GM12865 (cell line): ENCODE measurements around the gene PRDM16.

ENCODE experiments used
- DNase-seq: peaks from one replicate; pipeline ENCODE4 v3.0.0; 2010; ENCODE audit warnings: low read depth
- H3K4me3 ChIP-seq: 2 replicates; pipeline ENCODE4 v1.5.1; 2011; ENCODE audit warnings: mild to moderate bottlenecking, low read depth, low read length, control low read depth
- CTCF ChIP-seq: IDR thresholded peaks from 2 replicates; pipeline ENCODE4 v1.5.1; 2011; ENCODE audit warnings: low read length, control low read depth, low read depth, inconsistent platforms; ENCODE audit not compliant: insufficient read depth; ENCODE audit errors: missing control alignments

PRDM16 gene

GRCh38 chr1:3311711-3312110, 242.7 kb downstream of the PRDM16 start:
- no peak overlapping the region for H3K4me3 ChIP-seq
- no peak for DNase-seq
- no peak for TF ChIP-seq CTCF

- no peak for DNase-seq
- no peak for TF ChIP-seq CTCF
- no peak overlapping the region for H3K4me3 ChIP-seq
These were observed 243.4 kb downstream of the PRDM16 start for GRCh38 chr1:3312310-3312897.

DNA sequence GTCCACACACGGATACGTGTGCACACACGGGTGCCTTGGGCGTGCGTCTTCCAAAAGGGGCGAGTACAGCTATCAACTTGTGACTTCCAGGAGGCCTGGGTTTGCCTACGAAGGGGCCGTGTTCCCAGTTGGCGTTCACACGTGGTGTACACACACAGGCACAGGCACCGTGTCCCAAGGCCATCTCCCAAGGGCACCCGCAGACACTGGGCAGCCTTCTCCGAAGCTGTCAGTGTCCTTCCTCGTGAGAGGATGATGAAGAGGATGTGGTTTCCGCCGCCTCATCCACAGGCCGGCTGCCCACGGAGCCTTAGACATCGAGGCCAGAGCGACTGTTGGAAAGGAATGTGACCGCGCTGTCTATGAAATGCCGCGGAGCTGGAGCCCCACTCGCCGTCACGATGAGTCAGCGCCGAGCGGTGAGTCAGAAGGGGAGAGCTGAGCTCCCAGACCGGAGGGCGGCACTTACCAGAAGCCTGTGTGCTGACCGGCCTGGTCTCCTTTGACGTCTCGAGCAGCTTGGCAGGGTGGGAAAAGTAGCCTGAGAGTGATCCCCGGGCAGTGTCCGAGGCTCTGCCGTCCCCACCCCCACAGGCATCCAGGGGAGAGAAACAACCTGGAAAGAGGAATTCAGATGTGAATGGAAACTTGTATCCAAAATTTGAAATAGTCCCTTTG, 244.0 kb downstream of the PRDM16 start:
- no peak for DNase-seq
- no peak for TF ChIP-seq CTCF
- H3K4me3 ChIP-seq: no peak overlapping the region

GRCh38 chr1:3313576-3313950, 244.6 kb downstream of the PRDM16 start:
- H3K4me3 ChIP-seq: no peak overlapping the region
- DNase-seq: no peak
- TF ChIP-seq CTCF: no peak

GRCh38 chr1:3314491-3315381, 245.7 kb downstream of the PRDM16 start:
- no peak overlapping the region for H3K4me3 ChIP-seq
- no peak for DNase-seq
- TF ChIP-seq CTCF: no peak

GRCh38 chr1:3315399-3316339, 246.7 kb downstream of the PRDM16 start:
- DNase-seq: no peak
- H3K4me3 ChIP-seq: no peak overlapping the region
- no peak for TF ChIP-seq CTCF
